Measurements from ENCODE around the gene HDAC1. TPM values are rescaled to one million over a fixed set of nuclear protein-coding genes. Genes with fewer than 3 reads are reported as not detected.

The HDAC1 gene
- total RNA-seq, 2 experiments from 2014 or later: 56.9 to 61.0 TPM

DNA sequence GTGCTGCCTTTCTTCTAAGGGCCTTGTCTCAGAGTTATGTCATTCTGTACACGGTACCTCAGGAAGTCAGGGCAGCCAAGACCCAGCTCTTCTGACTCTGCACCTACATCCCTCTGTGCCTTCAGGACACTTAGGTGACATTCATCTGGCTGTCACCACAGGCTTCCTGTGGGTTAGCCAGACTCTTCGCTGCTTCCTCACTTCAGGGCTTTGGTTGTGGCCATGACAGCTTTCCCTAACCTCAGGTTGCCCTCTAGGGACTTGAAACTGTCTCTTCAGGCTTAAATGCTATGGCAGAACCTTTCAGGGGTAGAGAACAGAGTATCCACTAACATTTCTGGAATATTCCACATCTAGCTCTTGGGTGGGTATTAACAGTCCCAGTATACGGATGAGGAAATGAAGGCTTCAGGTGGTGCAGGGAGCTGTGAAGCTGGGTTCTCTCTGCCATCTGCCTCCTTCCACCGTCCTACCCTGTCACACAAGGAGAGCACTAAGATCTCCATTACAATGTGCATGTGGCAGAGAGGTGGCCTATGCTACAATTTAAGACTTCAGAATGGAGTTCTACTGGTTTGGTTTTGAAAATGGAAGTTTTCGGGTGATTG, 80.4 kb downstream of the HDAC1 start:
- Histone ChIP-seq H3K9me3 (ENCODE audit: control insufficient read depth in 1 of 2, insufficient read depth in 1 of 2, low read length in 2 of 2) (no peaks in the 10 kb centered on the region), H3K27ac (ENCODE audit: low read depth in 1 of 2, low read length in 2 of 2) (no peak overlapping the region), H3K27me3 (ENCODE audit: control insufficient read depth in 1 of 2, insufficient read depth in 2 of 2, low read length in 2 of 2) (no peaks in the 10 kb centered on the region), H3K4me1 (ENCODE audit: insufficient read depth, low read length) (peaks cover 15% of the 10 kb centered on the region), H3K4me3 (ENCODE audit: low read length) (no peak overlapping the region), H3K36me3 (ENCODE audit: insufficient read depth, low read length) (peaks cover 72% of the 10 kb centered on the region)
- H3K36me3 Mint-ChIP-seq (ENCODE audit: low read depth): peaks cover 83% of the 10 kb centered on the region
- peaks cover 28% of the 10 kb centered on the region for H3K4me1 Mint-ChIP-seq (ENCODE audit: low read depth)
- H3K27ac Mint-ChIP-seq: peak overlapping the region; percentile 18
- no peaks in the 10 kb centered on the region for H3K9me3 Mint-ChIP-seq
- POLR2A ChIA-PET: interaction anchor here (0.6 to 2.9 kb wide), 14 partner anchors 11 to 171 kb away, joined by 3 to 17 read pairs (median 4); partner anchors contain the start of genes BSDC1, CCDC28B, IQCC and LCK
- intact Hi-C loops (cut with DNase I, micrococcal nuclease): loop anchor here (1.0 to 5.0 kb wide), 4 partner anchors 35 to 157 kb away; partner anchors contain the start of genes LCK (in 1 of the 2) and MARCKSL1 (in 1 of the 2)
- TF ChIP-seq, protein P1, sequence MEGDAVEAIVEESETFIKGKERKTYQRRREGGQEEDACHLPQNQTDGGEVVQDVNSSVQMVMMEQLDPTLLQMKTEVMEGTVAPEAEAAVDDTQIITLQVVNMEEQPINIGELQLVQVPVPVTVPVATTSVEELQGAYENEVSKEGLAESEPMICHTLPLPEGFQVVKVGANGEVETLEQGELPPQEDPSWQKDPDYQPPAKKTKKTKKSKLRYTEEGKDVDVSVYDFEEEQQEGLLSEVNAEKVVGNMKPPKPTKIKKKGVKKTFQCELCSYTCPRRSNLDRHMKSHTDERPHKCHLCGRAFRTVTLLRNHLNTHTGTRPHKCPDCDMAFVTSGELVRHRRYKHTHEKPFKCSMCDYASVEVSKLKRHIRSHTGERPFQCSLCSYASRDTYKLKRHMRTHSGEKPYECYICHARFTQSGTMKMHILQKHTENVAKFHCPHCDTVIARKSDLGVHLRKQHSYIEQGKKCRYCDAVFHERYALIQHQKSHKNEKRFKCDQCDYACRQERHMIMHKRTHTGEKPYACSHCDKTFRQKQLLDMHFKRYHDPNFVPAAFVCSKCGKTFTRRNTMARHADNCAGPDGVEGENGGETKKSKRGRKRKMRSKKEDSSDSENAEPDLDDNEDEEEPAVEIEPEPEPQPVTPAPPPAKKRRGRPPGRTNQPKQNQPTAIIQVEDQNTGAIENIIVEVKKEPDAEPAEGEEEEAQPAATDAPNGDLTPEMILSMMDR (IDR thresholded peaks at IDR 0.05): peak; percentile 58
- CTCF ChIA-PET: interaction anchor here (0.5 to 2.8 kb wide), 16 partner anchors 13 to 1687 kb away, joined by 3 to 22 read pairs (median 4); partner anchors contain the start of genes BSDC1 and MARCKSL1
- DNase-seq (peak; percentile 34 to 88 (median 48)), ATAC-seq (ENCODE audit: poor library complexity) (peak; percentile 85)
- no peak overlapping the region for H3K4me3 Mint-ChIP-seq
- H3K27me3 Mint-ChIP-seq: no peaks in the 10 kb centered on the region

DNA sequence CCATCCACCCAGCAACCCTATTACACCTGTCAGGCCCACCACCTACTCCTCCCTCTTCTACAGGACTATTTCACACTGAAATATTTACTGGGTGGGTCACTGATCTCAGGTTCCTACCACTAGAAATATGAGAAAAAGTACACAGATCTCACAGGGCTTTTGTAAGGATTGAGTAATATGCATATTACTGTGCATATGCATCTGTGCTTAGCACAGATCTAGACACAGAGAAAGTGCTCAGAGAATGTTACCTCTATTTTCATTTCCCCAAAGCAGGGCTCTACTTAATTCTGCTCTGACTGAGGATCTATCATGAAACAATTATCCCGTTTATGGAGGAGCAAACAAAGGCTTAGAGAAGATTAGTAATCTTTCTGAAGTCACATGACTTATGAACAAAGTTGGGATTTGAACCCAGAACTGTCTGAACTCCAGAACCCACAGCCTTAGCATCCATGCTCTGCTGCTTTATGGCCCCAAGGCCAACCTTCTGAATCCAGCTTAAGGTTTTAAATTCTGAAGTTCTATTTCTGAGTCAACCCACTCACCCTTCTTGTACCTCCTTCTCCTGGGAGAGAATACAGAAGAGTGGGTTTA, 82.2 kb downstream of the HDAC1 start:
- TF ChIP-seq, protein P1 (IDR thresholded peaks at IDR 0.05): no peak
- Mint-ChIP-seq H3K27ac (no peak overlapping the region), H3K9me3 (no peaks in the 10 kb centered on the region), H3K4me1 (ENCODE audit: low read depth) (peaks cover 28% of the 10 kb centered on the region), H3K27me3 (no peaks in the 10 kb centered on the region), H3K4me3 (no peak overlapping the region), H3K36me3 (ENCODE audit: low read depth) (peaks cover 85% of the 10 kb centered on the region)
- DNase-seq (no peak), ATAC-seq (ENCODE audit: poor library complexity) (no peak)
- Histone ChIP-seq H3K4me1 (ENCODE audit: insufficient read depth, low read length) (peaks cover 15% of the 10 kb centered on the region), H3K27ac (ENCODE audit: low read depth in 1 of 2, low read length in 2 of 2) (no peak overlapping the region), H3K9me3 (ENCODE audit: control insufficient read depth in 1 of 2, insufficient read depth in 1 of 2, low read length in 2 of 2) (no peaks in the 10 kb centered on the region), H3K27me3 (ENCODE audit: control insufficient read depth in 1 of 2, insufficient read depth in 2 of 2, low read length in 2 of 2) (no peaks in the 10 kb centered on the region), H3K4me3 (ENCODE audit: low read length) (no peak overlapping the region), H3K36me3 (ENCODE audit: insufficient read depth, low read length) (peaks cover 72% of the 10 kb centered on the region)
- CTCF ChIA-PET: interaction anchor here (1.4 kb wide), 1 partner anchor 27 kb away, joined by 3 read pairs; no protein-coding TSS in a partner anchor
- intact Hi-C loops (cut with DNase I, micrococcal nuclease): loop anchor here (2.0 to 5.0 kb wide), 3 partner anchors 37 to 122 kb away; partner anchors contain the start of genes LCK (in 1 of the 2) and MARCKSL1 (in 1 of the 2)
- POLR2A ChIA-PET: no interaction called here

DNA sequence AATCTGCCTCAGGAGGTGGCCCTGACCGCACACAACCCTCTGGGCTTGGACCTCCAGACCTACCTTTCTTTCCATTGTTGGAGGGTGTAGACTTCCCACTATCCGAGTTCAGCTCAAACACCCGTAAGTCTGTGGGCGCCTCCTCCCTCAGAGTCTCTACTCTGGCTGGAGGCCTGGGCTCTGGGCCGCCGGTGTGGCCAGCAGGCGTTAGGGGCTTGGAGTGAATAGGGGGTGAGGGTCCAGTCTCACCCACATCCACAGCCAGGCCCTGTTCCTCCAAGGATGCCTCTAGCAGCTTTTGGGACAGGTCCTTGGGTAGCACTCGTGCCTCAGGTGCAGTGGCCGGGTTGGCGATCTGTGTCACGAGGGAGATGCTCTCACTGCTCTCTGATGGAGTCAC, 84.3 kb downstream of the HDAC1 start:
- CTCF ChIA-PET: no interaction called here
- POLR2A ChIA-PET: interaction anchor here (2.0 kb wide), 1 partner anchor 18 kb away, joined by 5 read pairs; the partner anchor contains the start of gene BSDC1
- Histone ChIP-seq H3K36me3 (ENCODE audit: insufficient read depth, low read length) (peaks cover 89% of the 10 kb centered on the region), H3K4me3 (ENCODE audit: low read length) (no peak overlapping the region), H3K27ac (ENCODE audit: low read depth in 1 of 2, low read length in 2 of 2) (no peak overlapping the region), H3K27me3 (ENCODE audit: control insufficient read depth in 1 of 2, insufficient read depth in 2 of 2, low read length in 2 of 2) (no peaks in the 10 kb centered on the region), H3K9me3 (ENCODE audit: control insufficient read depth in 1 of 2, insufficient read depth in 1 of 2, low read length in 2 of 2) (no peaks in the 10 kb centered on the region), H3K4me1 (ENCODE audit: insufficient read depth, low read length) (peaks cover 15% of the 10 kb centered on the region)
- peaks cover 28% of the 10 kb centered on the region for H3K4me1 Mint-ChIP-seq (ENCODE audit: low read depth)
- H3K36me3 Mint-ChIP-seq (ENCODE audit: low read depth): peaks cover 99% of the 10 kb centered on the region
- intact Hi-C loops (cut with DNase I, micrococcal nuclease): no loop called here
- H3K27me3 Mint-ChIP-seq: no peaks in the 10 kb centered on the region
- no peak for ATAC-seq (ENCODE audit: poor library complexity)
- no peak overlapping the region for H3K27ac Mint-ChIP-seq
- H3K9me3 Mint-ChIP-seq: no peaks in the 10 kb centered on the region
- DNase-seq: no peak
- TF ChIP-seq, protein P1 (IDR thresholded peaks at IDR 0.05): no peak
- H3K4me3 Mint-ChIP-seq: no peak overlapping the region
